ENCODE measurements around the gene HMSD.

- TF ChIP-seq POLR2AphosphoS5 (IDR thresholded peaks at IDR 0.05; ENCODE audit: low read depth, low read length): no peak
- no peak for TF ChIP-seq TAF1 (IDR thresholded peaks at IDR 0.05; ENCODE audit: borderline replicate concordance, insufficient read depth, low read length)
These were observed 14.6 kb downstream of the HMSD start for GRCh38 chr18:63963615-63964256.

Measured in PFSK-1 (cell line).